ENCODE measurements around the gene BCAT1. TPM values are rescaled to one million over a fixed set of nuclear protein-coding genes. Genes with fewer than 3 reads are reported as not detected.

Gene BCAT1
- total RNA-seq, 3 donors from 2014 or later (not counting 1 experiment from before 2014, with no cell fraction given) = 0.61 to 4.4 (median 1.3) TPM

DNA sequence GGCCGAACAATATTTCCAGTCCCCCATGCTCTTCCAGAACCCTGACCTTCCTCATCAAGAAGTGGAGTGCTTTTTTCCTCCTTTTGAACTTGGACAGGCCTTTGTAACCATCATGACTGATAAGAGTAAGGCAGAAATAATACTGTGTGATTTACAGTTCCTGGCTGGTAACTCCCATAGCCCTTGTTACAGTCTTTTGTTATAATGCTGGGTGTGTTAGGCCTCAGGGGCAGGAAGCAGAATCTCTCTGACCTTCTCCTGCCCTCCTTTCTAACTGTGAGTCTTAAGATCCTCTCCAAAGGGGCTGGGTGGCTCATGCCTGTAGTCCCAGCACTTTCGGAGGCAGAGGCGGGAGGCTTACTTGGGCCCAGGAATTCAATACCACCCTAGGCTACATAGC lies 59.5 kb downstream of the BCAT1 start:
- TF ChIP-seq CTCF (IDR thresholded peaks at IDR 0.05) = no peak
- Histone ChIP-seq H3K27ac (ENCODE audit: low read length) (no peak overlapping the region), H3K9me3 (ENCODE audit: control insufficient read depth, insufficient read depth, low read length) (no peaks in the 10 kb centered on the region), H3K36me3 (ENCODE audit: control insufficient read depth, insufficient read depth, low read length) (no peaks in the 10 kb centered on the region), H3K4me1 (ENCODE audit: control insufficient read depth, insufficient read depth, low read length) (no peaks in the 10 kb centered on the region), H3K27me3 (ENCODE audit: control insufficient read depth, insufficient read depth, low read length) (no peaks in the 10 kb centered on the region), H3K4me3 (ENCODE audit: low read length) (no peak overlapping the region)
- Mint-ChIP-seq H3K4me1 (no peaks in the 10 kb centered on the region), H3K4me3 (no peak overlapping the region), H3K27ac (no peak overlapping the region), H3K27me3 (ENCODE audit: low read depth in 2 of 2) (peaks cover 0 to 5% of the 10 kb centered on the region in 2 donors), H3K36me3 (no peaks in the 10 kb centered on the region), H3K9me3 (no peaks in the 10 kb centered on the region)
- intact Hi-C loops (cut with micrococcal nuclease) = no loop called here
- 100% methylated on average over 3 of the region's 3 CpGs for WGBS (ENCODE audit: insufficient coverage)
- no peak for ATAC-seq
- no peak for DNase-seq

GRCh38 chr12:24888813-24889212 lies 60.1 kb downstream of the BCAT1 start:
- Mint-ChIP-seq H3K27ac (no peak overlapping the region), H3K9me3 (no peaks in the 10 kb centered on the region), H3K4me1 (no peaks in the 10 kb centered on the region), H3K4me3 (no peak overlapping the region), H3K36me3 (no peaks in the 10 kb centered on the region), H3K27me3 (ENCODE audit: low read depth in 2 of 2) (no peaks in the 10 kb centered on the region)
- H3K36me3 ChIP-seq (ENCODE audit: control insufficient read depth, insufficient read depth, low read length) = no peaks in the 10 kb centered on the region
- DNase-seq (no peak), ATAC-seq (no peak)
- no peak overlapping the region for H3K4me3 ChIP-seq (ENCODE audit: low read length)
- no peak overlapping the region for H3K27ac ChIP-seq (ENCODE audit: low read length)
- no peaks in the 10 kb centered on the region for H3K27me3 ChIP-seq (ENCODE audit: control insufficient read depth, insufficient read depth, low read length)
- no peak for TF ChIP-seq CTCF (IDR thresholded peaks at IDR 0.05)
- WGBS (ENCODE audit: insufficient coverage) = 90% methylated on average over 5 of the region's 5 CpGs
- H3K9me3 ChIP-seq (ENCODE audit: control insufficient read depth, insufficient read depth, low read length) = no peaks in the 10 kb centered on the region
- no peaks in the 10 kb centered on the region for H3K4me1 ChIP-seq (ENCODE audit: control insufficient read depth, insufficient read depth, low read length)
- intact Hi-C loops (cut with micrococcal nuclease) = no loop called here

DNA sequence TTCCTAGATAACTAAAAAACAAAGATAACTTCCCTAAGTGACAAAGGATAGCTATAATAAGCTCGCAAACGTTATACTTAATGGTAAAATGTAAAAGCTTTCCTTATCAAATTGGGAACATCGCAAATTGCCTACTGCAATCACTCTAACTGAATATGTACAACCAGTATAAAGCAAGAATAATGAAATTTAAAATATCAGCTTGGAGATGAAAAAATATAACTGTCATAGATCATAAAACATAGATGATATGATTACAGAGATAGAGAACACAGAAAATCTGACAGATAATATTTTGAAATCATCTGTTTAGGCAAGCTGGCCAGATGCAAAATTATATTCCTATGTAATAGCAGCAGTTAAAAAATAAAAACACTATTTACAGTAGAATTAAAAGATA lies 64.0 kb downstream of the BCAT1 start:
- ATAC-seq (no peak), DNase-seq (no peak)
- Mint-ChIP-seq H3K9me3 (no peaks in the 10 kb centered on the region), H3K4me1 (no peaks in the 10 kb centered on the region), H3K27me3 (ENCODE audit: low read depth in 2 of 2) (no peaks in the 10 kb centered on the region), H3K27ac (no peak overlapping the region), H3K36me3 (no peaks in the 10 kb centered on the region), H3K4me3 (no peak overlapping the region)
- H3K27me3 ChIP-seq (ENCODE audit: control insufficient read depth, insufficient read depth, low read length) = no peaks in the 10 kb centered on the region
- no CpG with 5 or more reads among the region's 3 CpGs for WGBS (ENCODE audit: insufficient coverage)
- H3K36me3 ChIP-seq (ENCODE audit: control insufficient read depth, insufficient read depth, low read length) = no peaks in the 10 kb centered on the region
- H3K27ac ChIP-seq (ENCODE audit: low read length) = no peak overlapping the region
- TF ChIP-seq CTCF (IDR thresholded peaks at IDR 0.05) = no peak
- intact Hi-C loops (cut with micrococcal nuclease) = no loop called here
- H3K4me3 ChIP-seq (ENCODE audit: low read length) = no peak overlapping the region
- H3K4me1 ChIP-seq (ENCODE audit: control insufficient read depth, insufficient read depth, low read length) = no peaks in the 10 kb centered on the region
- no peaks in the 10 kb centered on the region for H3K9me3 ChIP-seq (ENCODE audit: control insufficient read depth, insufficient read depth, low read length)

DNA sequence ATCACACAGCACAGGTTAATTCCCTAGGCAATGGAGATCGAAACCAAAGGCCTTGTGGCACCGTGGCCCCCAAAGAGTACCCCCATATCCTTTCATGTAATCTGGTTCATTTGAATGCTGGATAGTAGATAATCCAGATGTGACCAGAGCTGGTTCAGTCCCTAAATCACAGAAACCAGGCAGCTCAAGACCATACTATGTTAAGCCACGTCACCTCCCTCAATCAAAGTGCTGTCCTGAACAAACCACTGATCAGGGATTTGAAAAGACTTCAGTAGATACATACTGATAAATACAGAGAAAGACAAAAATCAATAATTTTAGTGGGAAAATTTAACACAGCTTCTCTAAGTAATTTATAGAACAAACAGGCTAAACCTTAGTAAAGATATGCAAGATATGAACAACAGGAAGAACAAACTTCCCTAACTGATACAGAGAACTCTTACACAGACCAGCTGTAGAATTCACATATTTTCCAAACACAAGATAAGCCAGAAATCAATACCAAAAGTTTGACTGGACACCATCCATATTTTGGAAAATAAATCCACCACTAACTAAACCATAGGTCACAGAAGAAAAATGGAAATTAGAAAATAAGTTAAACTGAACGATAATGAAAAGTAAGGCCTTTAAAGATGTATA lies 67.1 kb downstream of the BCAT1 start:
- no peak overlapping the region for H3K4me3 ChIP-seq (ENCODE audit: low read length)
- H3K9me3 Mint-ChIP-seq = no peaks in the 10 kb centered on the region
- H3K36me3 Mint-ChIP-seq = no peaks in the 10 kb centered on the region
- no peak overlapping the region for H3K27ac Mint-ChIP-seq
- no peaks in the 10 kb centered on the region for H3K36me3 ChIP-seq (ENCODE audit: control insufficient read depth, insufficient read depth, low read length)
- no peak for DNase-seq
- H3K4me1 ChIP-seq (ENCODE audit: control insufficient read depth, insufficient read depth, low read length) = no peaks in the 10 kb centered on the region
- H3K27me3 ChIP-seq (ENCODE audit: control insufficient read depth, insufficient read depth, low read length) = no peaks in the 10 kb centered on the region
- H3K9me3 ChIP-seq (ENCODE audit: control insufficient read depth, insufficient read depth, low read length) = no peaks in the 10 kb centered on the region
- intact Hi-C loops (cut with micrococcal nuclease) = no loop called here
- no peak for ATAC-seq
- 100% methylated on average over 1 of the region's 4 CpGs for WGBS (ENCODE audit: insufficient coverage)
- TF ChIP-seq CTCF (IDR thresholded peaks at IDR 0.05) = no peak
- H3K4me3 Mint-ChIP-seq = no peak overlapping the region
- H3K4me1 Mint-ChIP-seq = no peaks in the 10 kb centered on the region
- no peak overlapping the region for H3K27ac ChIP-seq (ENCODE audit: low read length)
- no peaks in the 10 kb centered on the region for H3K27me3 Mint-ChIP-seq (ENCODE audit: low read depth in 2 of 2)

Data from natural killer cell (primary cell).